GM19035 (cell line): ENCODE results near the gene HABP4.
A peak's percentile ranks its signal among the peaks of the same experiment; 100 is the strongest.

Experiments used
- ATAC-seq: cut with Tn5 transposase; IDR thresholded peaks from one replicate; pipeline ENCODE4 v1.9.1; 2021; ENCODE audit not compliant: unreplicated experiment

HABP4 gene

DNA sequence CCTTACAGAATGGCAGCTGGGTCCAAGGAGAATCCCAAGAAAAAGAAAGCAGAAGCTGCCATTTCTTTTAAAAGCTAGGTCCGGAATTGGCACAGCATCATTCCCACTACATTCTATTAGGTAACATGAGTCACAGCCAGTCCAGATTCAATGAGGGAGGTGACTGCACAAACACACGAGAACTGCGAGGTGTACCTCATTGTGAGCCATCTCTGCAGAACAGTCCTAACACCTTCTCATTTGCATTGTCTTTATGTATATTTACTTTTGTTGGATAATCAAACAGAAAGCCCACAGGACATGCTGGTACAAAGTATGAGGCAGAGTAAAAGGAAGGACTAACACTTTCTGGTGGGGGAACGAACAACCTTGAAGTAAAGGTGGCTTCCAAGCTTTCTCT, 14.6 kb upstream of the HABP4 start:
- ATAC-seq, result no peak

DNA sequence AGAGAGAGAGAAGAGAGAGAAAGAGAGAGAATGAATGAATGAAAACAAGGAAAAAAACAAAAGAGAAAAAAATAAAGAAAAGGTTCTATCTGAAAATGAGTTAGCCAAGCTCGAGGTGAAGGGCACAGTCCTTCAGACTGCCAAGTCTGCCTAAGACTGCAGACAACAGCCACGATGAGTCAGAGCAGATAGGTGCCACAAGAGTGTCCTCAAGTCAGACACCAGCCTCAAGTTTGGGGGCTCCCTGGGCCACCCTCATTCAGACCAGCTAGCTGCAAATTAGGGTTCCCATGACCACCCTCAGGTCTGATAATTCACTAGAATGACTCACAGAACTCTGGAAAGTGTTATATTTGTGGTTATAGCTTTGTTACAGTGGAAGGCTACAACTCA, 13.9 kb upstream of the HABP4 start:
- no peak for ATAC-seq

DNA sequence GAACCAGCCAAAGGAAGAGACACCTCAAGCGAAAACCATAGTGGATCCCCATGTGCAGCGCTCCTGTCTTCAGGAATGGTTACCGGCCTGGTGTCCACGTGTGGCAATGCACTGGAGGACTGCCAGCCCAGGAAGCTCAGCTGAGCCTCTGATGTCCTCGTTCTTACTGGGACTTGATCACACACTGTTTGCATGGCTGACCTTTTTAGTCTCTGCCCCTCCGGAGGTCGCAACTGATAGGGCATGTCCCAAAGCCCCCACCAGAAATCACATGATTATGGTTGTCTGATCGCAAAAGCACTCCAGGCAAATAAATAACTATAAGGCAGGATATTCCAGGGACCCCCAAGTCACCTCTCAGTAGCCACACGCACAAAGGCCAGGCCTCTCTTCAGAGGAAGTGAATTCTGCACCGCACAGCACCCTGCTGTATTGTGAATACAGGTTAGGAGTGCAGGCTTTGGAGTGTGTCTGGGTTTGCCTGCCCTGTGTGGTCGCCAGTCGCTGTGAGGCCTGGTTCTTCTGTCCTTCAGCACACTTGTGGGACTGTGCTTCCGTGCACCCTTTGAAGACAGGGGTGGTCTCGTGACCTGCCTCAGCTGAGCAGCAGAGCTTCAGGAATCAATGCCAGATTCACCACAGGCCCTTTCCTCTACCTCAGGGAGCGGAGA, 13.4 kb upstream of the HABP4 start:
- no peak for ATAC-seq

DNA sequence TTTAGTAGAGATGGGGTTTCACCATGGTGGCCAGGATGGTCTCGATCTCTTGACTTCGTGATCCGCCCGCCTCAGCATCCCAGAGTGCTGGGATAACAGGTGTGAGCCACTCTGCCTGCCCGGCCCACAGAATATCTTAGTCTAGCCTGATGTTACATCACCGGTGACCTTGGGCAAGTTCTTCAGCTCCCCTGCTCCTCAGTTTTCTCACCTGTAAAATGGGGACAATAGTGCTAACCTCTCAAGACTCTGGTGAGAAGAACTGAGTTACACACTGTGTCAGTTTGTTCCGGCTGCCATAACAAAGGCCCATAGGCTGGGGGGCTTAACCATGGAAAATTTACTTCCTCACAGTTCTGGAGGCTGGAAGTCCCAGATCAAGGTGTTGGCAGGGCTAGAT, 12.5 kb upstream of the HABP4 start:
- no peak for ATAC-seq

DNA sequence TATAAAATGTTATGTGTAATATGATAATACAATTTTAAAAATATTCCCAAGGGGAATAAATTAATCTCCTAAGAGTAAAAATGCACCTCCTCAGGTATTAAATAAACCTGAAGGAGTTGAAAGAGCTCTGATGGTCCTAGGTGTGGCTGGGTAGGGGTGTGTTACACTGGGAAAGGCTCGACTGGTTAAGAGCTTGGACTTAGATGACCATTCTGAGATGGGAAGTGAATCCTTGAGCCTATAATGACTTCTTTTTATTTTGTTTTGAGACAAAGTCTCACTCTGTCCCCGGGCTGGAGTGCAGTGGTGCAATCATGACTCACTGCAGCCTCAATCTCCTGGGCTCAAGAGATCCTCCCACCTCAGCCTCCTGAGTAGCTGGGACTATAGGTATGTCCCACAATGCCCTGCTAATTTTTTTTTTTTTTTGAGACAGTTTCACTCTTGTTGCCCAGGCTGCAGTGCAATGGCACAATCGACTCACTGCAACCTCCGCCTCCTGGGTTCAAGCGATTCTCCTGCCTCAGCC, 9.2 kb upstream of the HABP4 start:
- ATAC-seq, result no peak

DNA sequence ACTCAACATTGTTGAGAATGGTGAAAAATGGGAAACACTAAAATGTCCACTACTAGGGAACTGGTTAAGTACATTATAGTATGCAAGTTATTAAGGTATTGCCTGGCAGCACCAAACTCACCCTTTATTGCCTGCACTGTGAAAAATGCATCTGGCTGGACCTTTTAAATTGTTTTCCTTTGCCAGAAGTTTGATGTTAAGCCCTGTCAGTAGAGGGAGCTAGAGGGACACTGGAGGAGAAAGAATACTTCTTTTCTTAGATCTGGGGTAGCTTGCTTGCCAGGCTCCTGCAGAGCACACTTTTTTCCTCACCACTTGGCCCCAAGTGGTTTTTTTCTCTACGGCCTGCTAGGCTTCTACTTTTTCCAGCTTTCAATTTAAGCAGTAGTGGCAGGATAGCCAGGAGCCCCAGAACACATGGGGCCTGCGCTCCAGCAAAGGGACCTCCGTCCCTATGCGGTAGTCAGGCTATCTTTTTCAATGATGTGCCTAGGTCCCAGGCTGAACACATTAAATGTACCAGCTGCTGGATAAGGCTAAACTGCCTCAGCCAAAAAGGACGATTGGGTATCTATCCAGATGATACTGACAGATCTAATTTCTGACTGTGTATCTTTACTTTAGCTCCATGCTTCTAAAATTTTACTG, 8.0 kb upstream of the HABP4 start:
- no peak for ATAC-seq

DNA sequence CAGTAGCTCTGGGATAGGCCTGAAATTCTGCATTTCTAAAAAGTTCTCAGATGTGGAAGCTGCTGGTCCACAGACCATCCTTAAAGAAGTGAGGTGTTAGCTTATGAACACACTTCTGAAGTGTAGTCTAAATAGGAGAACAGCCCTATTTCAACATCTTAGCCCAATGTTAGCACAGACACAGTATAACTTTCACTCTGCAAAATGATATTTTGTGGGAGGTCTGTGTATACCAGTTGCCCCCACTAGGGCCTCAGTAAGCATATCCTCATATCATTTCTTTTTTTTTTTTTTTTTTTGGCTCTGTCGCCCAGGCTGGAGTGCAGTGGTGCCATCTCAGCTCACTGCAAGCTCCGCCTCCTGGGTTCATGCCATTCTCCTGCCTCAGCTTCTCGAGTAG, 7.5 kb upstream of the HABP4 start:
- ATAC-seq, result no peak

DNA sequence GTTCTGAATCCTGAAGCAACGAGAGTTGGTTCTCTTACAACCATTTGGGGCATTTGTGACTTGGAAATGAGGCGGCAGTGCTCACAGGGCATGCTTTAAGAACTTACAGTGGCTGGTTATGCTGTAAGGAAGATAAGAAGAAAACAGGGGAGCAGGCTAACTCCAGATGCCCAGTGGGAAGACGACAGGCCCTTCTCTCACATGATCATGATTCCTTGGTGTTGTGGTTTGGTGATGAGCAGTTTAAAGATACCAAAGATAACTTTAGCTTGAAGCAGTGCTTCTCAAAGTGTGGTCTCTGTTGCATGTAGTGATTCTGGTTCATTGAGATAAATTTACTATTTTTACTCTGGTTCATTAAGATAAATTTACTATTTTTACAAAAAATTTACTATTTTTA, 2.6 kb upstream of the HABP4 start:
- no peak for ATAC-seq

DNA sequence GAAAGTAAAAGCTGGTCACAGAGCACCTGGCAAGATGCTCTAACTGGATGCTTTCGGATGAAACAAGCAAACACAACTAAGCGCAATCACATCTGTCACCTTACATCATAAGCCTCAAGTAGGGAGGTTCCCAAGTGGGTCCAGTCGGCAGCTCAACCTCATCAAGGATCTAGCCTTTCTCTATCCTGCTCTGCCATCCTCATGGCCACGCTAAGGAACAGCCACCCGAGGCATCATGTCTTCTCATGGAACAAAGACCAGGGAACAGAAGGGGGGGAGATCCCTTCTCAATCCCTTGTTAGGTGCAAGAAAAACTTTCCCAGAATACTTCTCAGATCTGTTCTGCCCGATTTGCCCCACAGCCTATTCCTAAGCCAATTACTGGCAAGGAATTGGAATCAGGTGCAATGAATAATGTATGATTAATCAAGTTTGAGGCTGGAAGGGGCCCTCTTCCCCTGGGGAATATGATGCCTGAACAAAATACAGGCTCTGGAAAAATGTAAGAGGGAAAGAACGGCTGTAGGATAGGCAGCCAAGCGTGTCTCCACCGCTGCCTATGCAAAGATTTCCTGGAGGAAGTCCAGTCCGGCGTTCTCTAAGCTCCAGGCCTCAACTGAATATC, 1.3 kb upstream of the HABP4 start:
- ATAC-seq, result no peak

DNA sequence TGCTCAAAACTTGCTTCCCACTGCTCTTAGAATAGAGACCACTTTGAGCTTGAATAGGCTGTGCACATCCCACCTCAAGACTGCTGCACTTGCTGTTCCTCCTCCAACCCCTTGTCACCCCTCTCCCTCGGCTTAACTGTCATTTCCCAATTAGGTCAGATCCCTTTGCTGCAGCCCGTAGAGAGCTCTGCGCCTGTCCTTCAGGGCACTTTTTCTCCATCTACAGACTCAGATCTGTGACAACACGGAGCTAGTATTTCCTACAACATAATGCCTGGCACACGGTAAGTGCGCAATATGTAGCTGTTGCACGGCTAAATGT, 485 bp upstream of the HABP4 start:
- ATAC-seq, result peak; percentile 21

DNA sequence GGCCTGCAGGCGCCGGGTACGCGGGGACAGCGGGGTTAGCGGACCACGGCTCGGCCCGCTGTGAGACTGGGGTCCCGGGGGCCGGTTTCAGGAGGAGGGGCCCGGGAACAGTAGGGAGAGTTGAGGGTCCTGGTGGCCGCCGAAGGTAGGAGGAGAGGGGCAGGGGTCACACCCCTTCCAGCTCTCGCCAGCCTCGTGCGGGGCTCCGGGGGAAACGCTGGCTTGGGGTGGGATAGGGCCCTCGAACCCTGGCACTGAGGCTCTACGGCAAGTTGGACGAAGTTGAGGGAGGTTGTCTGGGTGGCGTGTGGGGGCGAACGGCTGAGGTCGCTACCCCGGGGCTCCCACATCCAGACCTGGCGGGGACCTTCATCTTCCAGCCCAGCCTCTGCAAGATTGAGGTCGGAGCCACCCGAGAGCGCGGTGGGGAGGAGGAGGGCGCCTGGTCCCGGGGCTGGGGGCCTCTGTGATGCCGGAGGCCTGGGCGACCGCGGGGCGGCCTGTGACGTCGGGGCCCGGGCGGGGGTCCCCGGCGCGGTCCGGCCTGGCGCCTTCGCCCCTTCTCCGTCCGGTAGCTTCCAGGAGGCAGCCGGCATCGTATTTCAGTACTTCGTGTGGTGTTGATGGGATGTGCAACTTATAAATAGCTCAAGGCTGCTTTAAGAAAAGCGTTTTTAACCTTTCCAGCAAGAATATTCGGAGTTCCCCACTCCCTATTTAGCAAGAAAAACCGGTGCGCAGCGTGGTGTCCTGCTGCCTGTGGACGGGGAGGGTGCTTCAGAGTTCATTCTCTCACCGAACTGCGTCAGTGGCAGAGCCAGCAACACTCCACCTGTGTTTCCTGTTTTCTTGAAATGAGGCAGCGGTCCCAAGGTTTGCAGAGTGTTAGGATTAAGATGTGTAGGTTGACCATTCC, 902 bp downstream of the HABP4 start:
- peak; percentile 7 for ATAC-seq

DNA sequence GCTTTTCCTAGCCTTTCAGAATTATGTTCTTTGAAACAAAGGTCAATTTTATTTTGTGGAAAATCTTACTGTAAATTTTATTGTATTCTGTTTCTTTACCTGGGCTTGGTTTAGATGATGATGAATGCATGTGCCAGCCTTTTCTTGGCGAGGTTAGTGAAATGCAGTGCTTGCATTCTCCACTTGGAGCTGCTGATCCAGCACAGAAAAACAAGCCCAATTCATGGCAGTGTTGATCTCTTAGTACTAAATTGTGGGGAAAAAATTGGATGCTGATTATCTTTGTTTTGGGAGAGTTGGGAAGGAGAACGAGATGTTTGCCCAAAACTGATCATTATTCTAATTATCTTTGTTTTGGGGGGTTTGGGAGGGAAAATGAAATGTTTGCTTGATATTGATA, 3.7 kb downstream of the HABP4 start:
- ATAC-seq, result no peak

DNA sequence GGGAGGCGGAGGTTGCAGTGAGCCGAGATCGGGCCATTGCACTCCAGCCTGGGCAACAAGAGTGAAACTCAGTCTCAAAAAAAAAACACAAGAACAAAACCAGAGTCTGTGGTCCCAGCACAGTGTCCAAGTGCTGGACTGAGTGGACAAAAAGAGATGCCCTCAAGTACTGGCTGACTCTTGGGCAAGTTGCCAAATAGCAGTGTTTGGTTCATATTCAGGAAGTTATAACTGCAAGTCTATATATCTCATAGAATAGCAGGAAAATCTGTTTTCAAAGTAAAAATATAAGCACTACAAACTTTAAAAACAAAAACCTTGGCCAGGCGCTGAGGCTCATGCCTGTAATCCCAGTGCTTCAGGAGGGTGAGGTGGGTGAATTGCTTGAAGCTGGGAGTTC, 7.3 kb downstream of the HABP4 start:
- ATAC-seq, result no peak

DNA sequence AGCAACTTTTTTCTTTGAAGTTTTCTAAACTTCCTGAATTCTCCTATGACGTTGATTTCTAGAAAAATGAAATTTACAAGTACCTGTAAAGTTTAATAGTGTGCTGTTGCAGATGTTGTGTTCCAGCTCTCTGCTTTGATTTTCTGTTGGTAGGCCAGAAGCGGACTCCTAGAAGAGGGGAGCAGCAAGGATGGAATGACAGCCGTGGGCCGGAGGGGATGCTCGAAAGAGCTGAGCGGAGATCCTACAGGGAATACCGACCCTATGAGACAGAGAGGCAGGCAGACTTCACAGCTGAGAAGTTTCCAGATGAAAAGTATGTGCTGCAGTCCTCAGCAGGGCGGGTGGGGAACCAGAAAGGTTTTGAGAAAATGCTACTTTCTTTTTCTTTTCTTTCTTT, 8.3 kb downstream of the HABP4 start:
- no peak for ATAC-seq

DNA sequence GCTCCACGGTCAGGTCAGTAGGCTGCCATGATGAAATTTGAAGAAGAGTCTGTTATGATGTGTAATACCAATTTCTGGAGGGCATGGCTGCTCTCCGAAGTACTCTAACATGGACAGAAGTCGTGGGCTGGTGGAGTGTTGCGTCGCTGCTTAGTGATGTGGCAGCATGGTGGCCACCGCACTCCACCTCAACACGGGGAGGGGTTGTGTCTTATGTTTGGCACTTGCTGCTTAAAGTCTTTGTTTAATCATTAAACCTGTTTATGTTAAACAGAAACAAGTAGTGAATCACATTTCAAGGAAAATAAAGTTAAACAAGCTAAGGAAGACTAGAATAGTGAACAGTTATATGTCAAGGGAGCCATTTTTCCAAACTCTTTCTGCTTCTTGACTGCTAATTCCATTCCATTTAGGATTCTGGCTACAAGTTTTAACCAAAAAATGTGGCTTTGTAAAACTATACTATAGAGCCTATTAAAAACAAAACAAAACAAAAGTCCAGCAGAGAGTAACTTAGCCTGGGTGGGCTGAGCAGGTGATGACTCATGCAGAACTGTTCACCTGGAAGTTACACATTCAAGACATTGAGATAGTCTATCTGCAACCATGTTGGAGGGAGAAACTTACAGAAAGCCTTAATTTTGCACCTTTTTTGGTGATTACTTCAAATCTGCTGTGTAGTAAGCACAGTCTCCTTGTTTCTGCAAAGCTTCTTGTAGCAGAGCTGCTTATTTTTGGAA, 9.5 kb downstream of the HABP4 start:
- no peak for ATAC-seq

DNA sequence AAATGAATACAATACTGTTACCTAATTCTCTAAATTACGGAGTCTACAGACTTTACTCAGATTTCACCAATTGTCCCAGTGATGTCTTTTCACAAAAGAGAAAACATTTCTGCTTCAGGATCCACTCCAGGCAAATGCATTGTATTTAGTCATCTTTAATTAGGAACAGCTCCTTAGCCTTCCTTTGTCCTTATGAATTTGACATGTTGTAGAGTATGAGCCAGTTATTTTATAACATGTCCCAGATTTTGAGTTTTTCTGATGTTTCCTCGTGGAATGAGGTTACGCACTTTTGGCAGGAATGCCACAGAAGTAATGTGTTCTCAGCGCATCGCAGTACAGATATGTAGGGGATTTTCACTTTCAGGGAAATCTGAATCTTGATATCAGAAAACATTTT, 10.5 kb downstream of the HABP4 start:
- no peak for ATAC-seq

DNA sequence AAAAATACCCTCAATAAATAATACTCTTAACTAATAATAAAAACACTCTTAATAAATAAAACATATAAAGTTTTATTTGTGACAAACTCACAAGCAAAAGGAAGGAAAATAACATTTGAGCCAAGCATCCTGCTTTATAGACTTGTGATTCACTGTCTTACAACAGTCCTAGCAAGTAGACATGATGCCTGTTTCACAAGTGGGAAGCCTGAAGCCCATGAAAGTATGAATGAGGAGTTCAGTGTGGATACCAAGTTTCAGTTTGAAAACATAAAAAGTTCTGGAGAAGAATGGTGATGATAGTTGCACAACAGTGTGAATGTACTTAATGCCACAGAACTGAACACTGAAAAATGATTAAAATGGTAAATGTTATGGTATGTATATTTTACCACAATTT, 10.9 kb downstream of the HABP4 start:
- ATAC-seq, result no peak

DNA sequence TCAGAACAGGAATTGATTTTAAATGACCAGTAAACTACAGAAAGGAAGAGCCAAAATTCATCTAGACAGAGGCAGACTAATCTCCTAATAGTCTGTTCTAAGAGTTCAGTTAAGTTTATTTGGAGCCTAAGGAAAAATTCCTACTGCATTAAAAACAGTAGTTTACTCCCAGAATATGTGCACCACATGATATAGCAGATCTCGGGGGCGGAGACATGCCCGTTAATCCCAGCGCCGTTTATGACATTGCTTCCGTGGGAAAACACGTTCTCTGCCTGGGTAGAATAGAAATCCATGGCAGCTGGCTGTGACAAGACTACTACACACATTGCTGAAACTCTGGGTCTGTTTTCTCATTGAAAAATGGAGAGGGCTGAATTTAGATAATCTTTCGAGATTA, 11.4 kb downstream of the HABP4 start:
- no peak for ATAC-seq

DNA sequence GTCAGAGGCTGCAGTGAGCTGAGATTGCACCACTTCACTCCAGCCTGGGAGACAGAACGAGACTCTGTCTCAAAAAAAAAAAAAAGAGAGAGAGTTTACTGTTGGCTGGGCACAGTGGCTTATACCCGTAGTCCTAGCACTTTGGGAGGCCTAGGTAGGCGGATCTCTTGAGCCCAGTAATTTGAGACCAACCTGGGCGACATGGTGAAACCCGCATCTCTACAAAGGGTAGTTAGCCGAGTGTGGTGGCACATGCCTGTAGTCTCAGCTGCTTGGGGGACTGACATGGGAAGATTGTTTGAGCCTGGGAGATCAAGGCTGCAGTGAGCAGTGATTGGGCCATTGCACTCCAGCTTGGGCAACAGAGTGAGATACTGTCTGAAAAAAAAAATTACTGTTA, 12.6 kb downstream of the HABP4 start:
- no peak for ATAC-seq

DNA sequence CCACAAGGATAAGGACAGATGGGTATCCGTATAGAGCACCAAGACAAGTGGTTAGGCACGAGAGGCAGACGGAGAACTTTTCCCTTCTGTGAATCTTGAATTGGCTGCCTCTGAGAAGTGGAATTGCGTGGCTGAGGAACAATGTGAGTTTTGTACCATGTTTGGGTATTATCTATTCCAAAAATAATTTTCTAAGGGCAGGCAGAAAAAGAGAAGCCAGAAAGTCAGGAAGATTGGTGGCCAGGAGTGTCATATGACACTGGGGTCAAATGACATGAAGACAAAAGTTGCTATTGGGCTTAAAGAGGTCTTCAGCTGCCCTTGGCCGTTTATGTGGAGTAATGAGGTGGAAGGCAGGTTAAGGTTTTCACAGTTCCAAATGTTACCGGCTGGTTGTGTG, 14.5 kb downstream of the HABP4 start:
- no peak for ATAC-seq

DNA sequence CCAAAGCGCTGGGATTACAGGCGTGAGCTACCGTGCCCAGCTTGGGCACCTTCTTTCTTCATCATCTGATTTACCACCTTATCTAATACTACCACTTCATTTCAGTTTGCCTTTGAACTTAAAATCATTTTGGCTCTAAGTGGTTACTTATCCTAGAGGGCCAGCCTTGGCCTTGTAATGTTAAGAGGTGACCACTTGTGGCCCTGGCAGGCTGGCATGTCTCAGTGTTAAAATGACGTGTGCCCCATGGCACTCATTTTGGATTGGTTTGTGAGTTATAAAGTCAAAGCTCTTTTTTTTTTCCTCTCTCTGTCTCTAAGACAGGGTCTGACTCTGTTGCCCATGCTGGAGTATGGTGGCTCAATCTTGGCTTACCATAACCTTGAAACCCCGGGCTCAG, 17.8 kb downstream of the HABP4 start:
- no peak for ATAC-seq
